Suprapubic skin (tissue), 3 donors: ENCODE results near the gene CANT1.

ENCODE experiments used
- EP300 ChIP-seq: sonication (generic); formaldehyde crosslinking; IDR thresholded peaks from one replicate; pipeline ENCODE4 v1.6.1; 2017; ENCODE audit warnings: antibody characterized with exemption
- POLR2A ChIP-seq, 2 donors: fragments of 450-650 bp; IDR thresholded peaks; one replicate each; pipeline ENCODE4 v1.6.1; 2017; ENCODE audit warnings: antibody characterized with exemption in 2 of 2, mild to moderate bottlenecking in 2 of 2, moderate library complexity in 2 of 2
- TF ChIP-seq, protein P1 (sequence below), 2 donors: fragments of 200-600 bp in 1 of 2; fragments of 450-650 bp in 1 of 2; sonication (generic) in 1 of 2; IDR thresholded peaks; one replicate each; pipeline ENCODE4 v1.5.1; 2016 to 2019; ENCODE audit warnings: antibody characterized with exemption in 2 of 2, mild to moderate bottlenecking in 1 of 2, moderate library complexity in 1 of 2

DNA sequence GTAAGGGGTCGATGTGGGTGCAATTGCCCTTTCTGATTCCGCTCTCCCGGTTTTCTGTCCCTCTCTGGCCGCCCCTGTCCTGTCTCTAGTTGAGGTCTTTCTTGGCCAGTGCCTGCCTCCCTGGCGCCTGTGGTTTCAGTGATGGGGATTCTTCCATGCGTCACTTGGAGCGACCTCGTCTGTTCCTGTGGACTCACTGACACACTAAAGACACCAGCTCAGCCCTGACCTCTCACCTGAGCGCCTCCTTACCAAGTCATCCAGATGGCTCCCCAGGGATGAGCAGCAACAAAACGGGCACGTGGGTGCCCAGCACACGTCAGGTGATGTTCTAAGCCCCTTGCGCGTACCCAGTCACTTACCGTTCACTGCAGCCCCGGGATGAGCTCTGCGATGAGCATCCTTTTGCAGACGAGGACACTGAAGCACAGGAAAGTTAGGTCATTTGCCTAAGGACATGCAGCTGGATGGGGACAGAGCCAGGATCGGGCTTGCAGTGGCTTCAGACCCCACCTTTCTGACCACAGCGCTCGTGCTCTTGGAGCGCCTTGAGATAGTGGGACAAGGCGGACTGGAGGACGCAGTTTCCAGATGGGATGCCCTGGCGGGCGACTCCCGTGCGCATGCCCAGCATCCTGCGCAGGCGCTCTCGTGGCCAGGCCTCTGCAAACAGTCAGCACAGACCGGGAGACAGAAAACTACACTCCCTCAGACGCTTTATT, 18.4 kb downstream of the CANT1 start:
- TF ChIP-seq, protein P1, sequence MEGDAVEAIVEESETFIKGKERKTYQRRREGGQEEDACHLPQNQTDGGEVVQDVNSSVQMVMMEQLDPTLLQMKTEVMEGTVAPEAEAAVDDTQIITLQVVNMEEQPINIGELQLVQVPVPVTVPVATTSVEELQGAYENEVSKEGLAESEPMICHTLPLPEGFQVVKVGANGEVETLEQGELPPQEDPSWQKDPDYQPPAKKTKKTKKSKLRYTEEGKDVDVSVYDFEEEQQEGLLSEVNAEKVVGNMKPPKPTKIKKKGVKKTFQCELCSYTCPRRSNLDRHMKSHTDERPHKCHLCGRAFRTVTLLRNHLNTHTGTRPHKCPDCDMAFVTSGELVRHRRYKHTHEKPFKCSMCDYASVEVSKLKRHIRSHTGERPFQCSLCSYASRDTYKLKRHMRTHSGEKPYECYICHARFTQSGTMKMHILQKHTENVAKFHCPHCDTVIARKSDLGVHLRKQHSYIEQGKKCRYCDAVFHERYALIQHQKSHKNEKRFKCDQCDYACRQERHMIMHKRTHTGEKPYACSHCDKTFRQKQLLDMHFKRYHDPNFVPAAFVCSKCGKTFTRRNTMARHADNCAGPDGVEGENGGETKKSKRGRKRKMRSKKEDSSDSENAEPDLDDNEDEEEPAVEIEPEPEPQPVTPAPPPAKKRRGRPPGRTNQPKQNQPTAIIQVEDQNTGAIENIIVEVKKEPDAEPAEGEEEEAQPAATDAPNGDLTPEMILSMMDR (IDR thresholded peaks at IDR 0.05), result no peak
- TF ChIP-seq POLR2A (IDR thresholded peaks at IDR 0.05) (no peak), EP300 (no peak)
